GM18505 (cell line): ENCODE data around the gene COL23A1.
"Not testable (repeated sequence)": the region's sequence is repeated elsewhere in the genome, so short reads cannot be mapped to it uniquely, and the experiment has no call there.

Source experiments
- ATAC-seq: cut with Tn5 transposase; IDR thresholded peaks from one replicate; pipeline ENCODE4 v1.9.1; 2021; ENCODE audit not compliant: unreplicated experiment
- POLR2A ChIP-seq: IDR thresholded peaks from 4 replicates; pipeline ENCODE4 v1.6.1; 2011; ENCODE audit warnings: borderline replicate concordance; ENCODE audit not compliant: insufficient read depth, insufficient read length; ENCODE audit errors: extremely low read depth

COL23A1 gene

GRCh38 chr5:178307267-178308045, 282.7 kb downstream of the COL23A1 start:
- no peak for TF ChIP-seq POLR2A
- no peak for ATAC-seq

- ATAC-seq, result no peak
- no peak for TF ChIP-seq POLR2A
These were observed 283.6 kb downstream of the COL23A1 start for GRCh38 chr5:178306430-178307225.

GRCh38 chr5:178305801-178306200, 284.4 kb downstream of the COL23A1 start:
- TF ChIP-seq POLR2A, result no peak
- ATAC-seq, result no peak

GRCh38 chr5:178304761-178305645, 285.2 kb downstream of the COL23A1 start:
- no peak for TF ChIP-seq POLR2A
- ATAC-seq, result no peak

DNA sequence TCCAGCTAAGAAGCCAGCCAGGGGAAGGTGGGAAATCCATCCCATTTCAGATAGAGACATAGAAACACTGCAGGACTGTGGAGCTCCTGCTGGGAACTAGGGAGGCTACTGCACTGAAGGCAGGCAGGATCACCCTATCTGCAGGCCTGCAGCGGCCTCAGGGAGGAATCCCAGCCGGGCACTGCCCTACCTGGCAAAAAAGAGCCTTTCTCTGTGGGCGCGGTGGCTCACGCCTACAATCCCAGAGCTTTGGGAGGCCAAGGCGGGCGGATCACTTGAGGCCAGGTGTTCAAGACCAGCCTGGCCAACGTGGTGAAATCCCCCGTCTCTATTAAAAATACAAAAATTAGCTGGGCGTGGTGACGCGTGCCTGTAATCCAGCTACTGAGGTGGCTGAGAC, 286.2 kb downstream of the COL23A1 start:
- TF ChIP-seq POLR2A, result no peak
- ATAC-seq, result no peak

DNA sequence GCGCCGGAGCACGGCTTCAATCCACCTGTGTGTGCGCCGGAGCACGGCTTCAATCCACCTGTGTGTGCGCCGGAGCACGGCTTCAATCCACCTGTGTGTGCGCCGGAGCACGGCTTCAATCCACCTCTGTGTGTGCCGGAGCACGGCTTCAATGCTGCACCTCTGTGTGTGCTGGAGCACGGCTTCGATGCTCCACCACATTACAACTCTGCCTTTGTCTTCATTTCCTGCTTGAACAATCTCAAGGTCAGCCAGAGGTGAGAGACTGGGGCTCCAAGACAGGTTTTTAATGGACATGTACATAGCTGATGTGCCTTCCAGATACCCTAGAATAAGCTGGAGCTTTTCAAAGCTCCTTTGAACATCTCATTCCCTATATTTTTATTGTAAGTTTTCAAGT, 287.9 kb downstream of the COL23A1 start:
- not testable (repeated sequence) for ATAC-seq

DNA sequence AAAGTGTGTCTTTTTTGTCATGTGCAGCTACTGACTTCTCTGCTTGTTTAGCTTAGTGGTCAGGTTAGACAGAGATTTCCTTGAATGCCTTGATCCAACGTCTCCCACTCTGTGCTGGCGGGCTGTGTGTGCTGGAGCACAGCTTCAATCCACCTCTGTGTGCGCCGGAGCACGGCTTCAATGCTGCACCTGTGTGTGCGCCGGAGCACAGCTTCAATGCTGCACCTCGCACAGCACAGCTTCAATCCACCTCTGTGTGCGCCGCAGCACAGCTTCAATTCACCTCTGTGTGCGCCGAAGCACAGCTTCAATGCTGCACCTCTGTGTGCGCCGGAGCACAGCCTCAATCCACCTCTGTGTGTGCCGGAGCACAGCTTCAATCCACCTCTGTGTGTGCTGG, 288.6 kb downstream of the COL23A1 start:
- no peak for ATAC-seq

DNA sequence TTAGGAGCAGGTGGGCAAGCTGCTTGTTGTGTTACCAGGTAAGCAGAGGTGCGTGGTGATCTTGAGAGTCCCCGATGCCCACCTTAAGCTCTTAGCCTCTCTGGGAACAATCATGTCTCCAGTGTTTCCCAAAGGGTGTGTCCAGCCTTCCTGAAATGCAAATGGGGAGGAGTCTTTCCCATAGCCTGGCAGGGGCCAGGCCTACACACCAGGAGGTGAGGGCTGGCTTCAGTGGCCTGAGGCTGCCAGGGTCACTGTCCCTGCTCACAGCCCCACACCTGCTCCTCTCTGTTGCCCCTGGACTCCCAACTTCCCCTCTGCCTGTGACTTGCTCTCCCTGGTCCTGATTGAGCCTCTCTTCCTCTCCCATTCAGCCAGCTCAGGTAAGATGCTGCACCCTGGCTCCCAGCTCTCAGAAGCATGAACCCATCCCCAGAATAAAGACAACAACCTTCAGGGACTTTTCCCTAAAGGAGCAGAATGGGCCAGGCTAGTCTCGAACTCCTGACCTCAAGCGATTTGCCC, 291.8 kb downstream of the COL23A1 start:
- no peak for ATAC-seq
- TF ChIP-seq POLR2A, result no peak

More for the DNA sequence above, 288.6 kb downstream of the COL23A1 start:
- TF ChIP-seq POLR2A, result no peak

- no peak for TF ChIP-seq POLR2A
- ATAC-seq, result no peak
These were observed 292.4 kb downstream of the COL23A1 start for GRCh38 chr5:178297751-178298150.

GRCh38 chr5:178296066-178296465, 294.1 kb downstream of the COL23A1 start:
- no peak for ATAC-seq

DNA sequence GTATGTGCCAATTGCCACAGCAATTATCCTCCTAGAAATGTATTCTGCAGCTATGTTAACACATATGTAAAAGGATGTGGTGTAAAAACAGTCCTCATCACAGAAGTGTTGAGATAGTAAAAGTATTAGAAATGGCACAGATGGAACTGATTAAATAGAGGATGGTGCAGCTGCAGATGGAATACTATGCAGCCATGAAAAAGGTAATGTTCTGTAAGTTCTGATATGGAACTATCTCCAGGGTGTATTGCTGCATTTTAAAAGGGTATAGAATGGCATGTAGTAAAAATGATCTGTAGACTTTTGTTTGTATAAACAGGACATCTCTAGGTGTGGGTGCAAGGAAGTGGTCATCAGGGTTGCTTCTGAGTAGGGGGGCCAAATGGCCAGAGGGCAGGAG, 294.6 kb downstream of the COL23A1 start:
- no peak for ATAC-seq
- TF ChIP-seq POLR2A, result no peak

More at GRCh38 chr5:178296066-178296465, 294.1 kb downstream of the COL23A1 start:
- TF ChIP-seq POLR2A, result no peak

DNA sequence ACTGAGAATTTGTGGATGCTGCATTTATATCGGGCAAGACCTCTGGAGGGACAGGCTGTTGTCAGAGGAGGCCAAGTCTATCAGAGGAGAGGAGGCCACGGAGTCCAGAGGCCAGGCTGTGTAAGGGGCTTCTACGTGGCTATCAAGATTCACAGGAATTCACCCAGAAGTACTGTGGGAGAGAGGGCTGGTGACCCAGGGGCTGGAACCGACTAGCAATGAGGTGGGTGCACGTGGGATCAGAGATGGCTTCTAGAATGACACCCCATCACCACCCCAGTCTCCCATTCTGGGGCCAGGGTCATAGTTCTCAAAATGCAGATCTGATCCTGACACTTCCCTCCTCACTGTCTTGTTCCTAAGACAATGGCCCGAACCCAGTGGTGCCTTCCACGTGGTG, 296.4 kb downstream of the COL23A1 start:
- ATAC-seq, result no peak
- no peak for TF ChIP-seq POLR2A

DNA sequence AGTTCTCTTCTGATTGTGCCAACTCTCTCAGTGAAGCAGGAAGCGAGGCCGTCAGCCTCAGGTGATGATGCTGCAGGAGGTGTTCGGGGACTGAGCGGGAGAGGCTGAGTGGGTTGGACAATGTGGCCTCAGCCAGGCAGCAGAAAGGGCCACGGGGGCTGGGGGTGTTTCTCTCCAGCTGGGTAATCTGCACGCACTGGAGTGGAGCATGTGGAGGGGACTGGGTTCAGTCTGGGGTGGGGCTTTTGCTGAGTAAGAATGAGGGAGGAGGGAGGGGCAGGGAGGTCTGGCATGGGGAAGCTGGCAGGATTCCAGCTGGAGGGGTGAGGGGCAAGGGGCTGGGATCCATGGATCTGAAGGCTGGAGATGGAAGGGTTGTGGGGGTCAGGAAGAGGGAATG, 296.8 kb downstream of the COL23A1 start:
- TF ChIP-seq POLR2A, result no peak
- ATAC-seq, result no peak
